OCI-LY3 (cell line): Measurements from ENCODE around the gene SPAG8.
A peak's percentile ranks its signal among the peaks of the same experiment; 100 is the strongest.

ENCODE experiments used
- H2AFZ ChIP-seq: fragments of 200-600, 300-600 bp; shearing (Covaris generic); 2 replicates; pipeline ENCODE4 v1.6.0; 2014; ENCODE audit warnings: antibody characterized with exemption, low read depth, low read length
- H3K27ac ChIP-seq: fragments of 200-600, 300-600 bp; sonication (generic); 2 replicates; pipeline ENCODE4 v1.5.1; 2014; ENCODE audit warnings: mild to moderate bottlenecking, low read length, moderate library complexity, mixed read lengths
- H3K27me3 ChIP-seq: fragments of 200-600, 300-600 bp; sonication (generic); 2 replicates; pipeline ENCODE4 v1.6.1; 2014; ENCODE audit warnings: low read depth, low read length, mixed read lengths
- H3K36me3 ChIP-seq: fragments of 200-600, 300-600 bp; sonication (generic); replicated peaks from 2 replicates; pipeline ENCODE3; 2014; ENCODE audit warnings: low read depth, low read length, mixed read lengths
- H3K4me1 ChIP-seq: fragments of 300-600, 200-600 bp; sonication (generic); 2 replicates; pipeline ENCODE4 v1.6.1; 2014; ENCODE audit warnings: low read length, mixed read lengths
- H3K4me2 ChIP-seq: fragments of 200-600, 300-600 bp; sonication (generic); 2 replicates; pipeline ENCODE4 v1.6.1; 2014; ENCODE audit warnings: low read length, mixed read lengths
- H3K4me3 ChIP-seq: fragments of 300-600, 200-600 bp; sonication (generic); 2 replicates; pipeline ENCODE4 v1.5.1; 2014; ENCODE audit warnings: antibody characterized with exemption, mild to moderate bottlenecking, low read length, moderate library complexity
- H3K79me2 ChIP-seq: fragments of 300-600, 200-600 bp; shearing (Covaris generic); 2 replicates; pipeline ENCODE4 v1.6.1; 2014; ENCODE audit warnings: mild to moderate bottlenecking, low read length, mixed read lengths
- H3K9ac ChIP-seq: fragments of 300-600, 200-600 bp; shearing (Covaris generic); 2 replicates; pipeline ENCODE4 v1.6.0; 2014; ENCODE audit warnings: mild to moderate bottlenecking, low read length, moderate library complexity
- H3K9me3 ChIP-seq: fragments of 200-600, 300-600 bp; shearing (Covaris generic); 2 replicates; pipeline ENCODE4 v1.6.1; 2014; ENCODE audit warnings: low read length, mixed read lengths; ENCODE audit not compliant: insufficient read depth
- H4K20me1 ChIP-seq: fragments of 200-600, 300-600 bp; sonication (generic); 2 replicates; pipeline ENCODE4 v1.6.1; 2016; ENCODE audit warnings: low read length, mixed read lengths; ENCODE audit not compliant: insufficient read depth
- EZH2phosphoT487 ChIP-seq: fragments of 200-600 bp; shearing (Covaris generic); IDR thresholded peaks from 2 replicates; pipeline ENCODE4 v1.6.1; 2018; ENCODE audit warnings: antibody characterized with exemption, mixed run types, low read depth
- TF ChIP-seq, protein P1 (sequence below): fragments of 200-600, 300-600 bp; sonication (generic); IDR thresholded peaks from 2 replicates; pipeline ENCODE4 v1.5.1; 2014; ENCODE audit warnings: antibody characterized with exemption, low read length, low read depth

The SPAG8 gene

DNA sequence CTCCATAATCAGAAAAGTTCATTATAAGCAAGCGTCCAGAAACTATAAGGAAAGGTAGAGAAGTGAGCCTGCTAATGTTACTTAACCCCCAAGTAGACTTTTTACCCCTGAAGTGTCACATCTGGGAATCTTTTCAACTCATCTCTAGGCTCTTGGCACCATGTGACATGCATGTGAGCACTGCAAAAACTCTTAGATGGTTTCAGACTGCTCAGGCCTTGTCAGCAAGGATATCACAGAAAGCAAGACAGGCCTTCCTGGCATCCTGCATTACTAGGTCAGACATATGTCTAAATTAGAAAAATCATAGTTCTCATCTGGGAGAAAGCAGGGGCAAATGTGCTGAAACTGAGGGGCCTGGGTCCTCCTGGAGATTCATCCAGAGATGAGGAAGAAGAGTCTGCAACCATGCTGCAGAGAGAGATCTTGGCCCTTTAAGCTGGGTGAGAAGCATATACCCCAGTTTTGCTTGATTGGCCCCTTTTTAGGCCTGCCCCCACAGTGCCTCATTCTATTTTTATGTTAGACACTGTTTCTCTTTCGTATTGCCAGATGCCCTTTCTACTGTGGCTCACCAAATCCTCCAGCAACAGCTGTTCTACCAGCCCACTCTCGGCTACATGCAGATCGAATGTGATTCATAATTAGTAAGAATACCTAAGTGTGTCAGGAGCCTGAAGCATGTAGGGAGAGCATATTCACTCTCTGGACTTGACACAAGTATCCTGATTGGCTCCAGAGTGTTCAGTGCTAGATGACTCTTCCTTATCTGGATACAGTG is 35.9 kb upstream of the SPAG8 start:
- Histone ChIP-seq H3K4me3 (no peak overlapping the region), H3K27ac (peak overlapping the region; percentile 61), H3K9me3 (no peaks in the 10 kb centered on the region), H2AFZ (no peak overlapping the region), H3K79me2 (no peaks in the 10 kb centered on the region), H3K9ac (peak overlapping the region; percentile 11; the same call in 1 of the 2 replicates), H4K20me1 (no peaks in the 10 kb centered on the region), H3K36me3 (peaks cover 7% of the 10 kb centered on the region), H3K4me2 (peak overlapping the region; percentile 50), H3K27me3 (no peaks in the 10 kb centered on the region), H3K4me1 (peaks cover 38% of the 10 kb centered on the region)
- TF ChIP-seq EZH2phosphoT487 = no peak
- TF ChIP-seq, protein P1, sequence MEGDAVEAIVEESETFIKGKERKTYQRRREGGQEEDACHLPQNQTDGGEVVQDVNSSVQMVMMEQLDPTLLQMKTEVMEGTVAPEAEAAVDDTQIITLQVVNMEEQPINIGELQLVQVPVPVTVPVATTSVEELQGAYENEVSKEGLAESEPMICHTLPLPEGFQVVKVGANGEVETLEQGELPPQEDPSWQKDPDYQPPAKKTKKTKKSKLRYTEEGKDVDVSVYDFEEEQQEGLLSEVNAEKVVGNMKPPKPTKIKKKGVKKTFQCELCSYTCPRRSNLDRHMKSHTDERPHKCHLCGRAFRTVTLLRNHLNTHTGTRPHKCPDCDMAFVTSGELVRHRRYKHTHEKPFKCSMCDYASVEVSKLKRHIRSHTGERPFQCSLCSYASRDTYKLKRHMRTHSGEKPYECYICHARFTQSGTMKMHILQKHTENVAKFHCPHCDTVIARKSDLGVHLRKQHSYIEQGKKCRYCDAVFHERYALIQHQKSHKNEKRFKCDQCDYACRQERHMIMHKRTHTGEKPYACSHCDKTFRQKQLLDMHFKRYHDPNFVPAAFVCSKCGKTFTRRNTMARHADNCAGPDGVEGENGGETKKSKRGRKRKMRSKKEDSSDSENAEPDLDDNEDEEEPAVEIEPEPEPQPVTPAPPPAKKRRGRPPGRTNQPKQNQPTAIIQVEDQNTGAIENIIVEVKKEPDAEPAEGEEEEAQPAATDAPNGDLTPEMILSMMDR = no peak

DNA sequence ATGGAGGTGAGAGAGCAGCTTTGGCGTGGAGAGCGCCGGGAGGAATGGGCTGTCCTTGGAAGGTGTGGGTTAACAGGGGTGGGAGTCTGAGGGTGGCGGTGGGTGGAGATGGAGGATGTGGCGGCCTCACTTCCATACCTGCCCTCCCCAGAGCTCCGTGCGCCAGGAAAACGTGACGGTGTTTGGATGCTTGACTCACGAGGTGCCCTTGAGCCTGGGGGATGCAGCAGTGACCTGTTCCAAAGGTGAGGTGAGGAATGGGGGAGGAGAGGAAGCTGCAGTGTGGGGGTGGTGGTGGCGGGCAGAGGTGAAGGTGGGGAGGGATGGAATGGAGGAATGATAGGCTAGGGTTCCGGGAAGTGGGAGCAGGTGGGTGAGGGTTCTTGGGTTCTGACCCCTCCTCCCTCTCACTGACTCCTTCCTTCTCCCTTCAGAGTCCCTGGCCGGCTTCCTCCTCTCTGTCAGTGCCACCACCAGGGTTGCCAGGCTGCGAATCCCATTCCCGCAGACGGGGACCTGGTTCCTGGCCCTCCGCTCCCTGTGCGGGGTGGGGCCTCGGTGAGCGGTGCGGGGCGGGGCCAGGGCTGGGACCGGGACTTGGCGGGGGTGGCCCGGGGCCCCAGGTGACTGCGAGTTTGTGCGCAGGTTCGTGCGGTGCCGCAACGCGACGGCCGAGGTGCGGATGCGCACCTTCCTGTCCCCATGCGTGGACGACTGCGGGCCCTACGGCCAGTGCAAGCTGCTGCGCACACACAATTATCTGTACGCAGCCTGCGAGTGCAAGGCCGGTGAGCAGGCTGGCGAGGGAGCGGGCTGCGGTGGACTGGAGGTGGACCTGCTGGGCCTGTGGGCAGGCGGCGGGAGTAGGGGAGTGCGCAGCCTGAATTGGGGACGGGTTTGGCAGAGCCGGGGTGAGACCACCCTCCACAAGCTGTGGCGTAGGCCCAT is 34.0 kb upstream of the SPAG8 start:
- TF ChIP-seq, protein P1 = no peak
- no peak for TF ChIP-seq EZH2phosphoT487
- Histone ChIP-seq H3K27me3 (no peaks in the 10 kb centered on the region), H3K9ac (no peak overlapping the region), H3K27ac (no peak overlapping the region), H3K4me1 (peaks cover 47% of the 10 kb centered on the region), H3K36me3 (peaks cover 13% of the 10 kb centered on the region), H4K20me1 (no peaks in the 10 kb centered on the region), H3K4me3 (no peak overlapping the region), H3K9me3 (no peaks in the 10 kb centered on the region), H2AFZ (no peak overlapping the region), H3K4me2 (no peak overlapping the region; the same call in 1 of the 2 replicates), H3K79me2 (no peaks in the 10 kb centered on the region)

DNA sequence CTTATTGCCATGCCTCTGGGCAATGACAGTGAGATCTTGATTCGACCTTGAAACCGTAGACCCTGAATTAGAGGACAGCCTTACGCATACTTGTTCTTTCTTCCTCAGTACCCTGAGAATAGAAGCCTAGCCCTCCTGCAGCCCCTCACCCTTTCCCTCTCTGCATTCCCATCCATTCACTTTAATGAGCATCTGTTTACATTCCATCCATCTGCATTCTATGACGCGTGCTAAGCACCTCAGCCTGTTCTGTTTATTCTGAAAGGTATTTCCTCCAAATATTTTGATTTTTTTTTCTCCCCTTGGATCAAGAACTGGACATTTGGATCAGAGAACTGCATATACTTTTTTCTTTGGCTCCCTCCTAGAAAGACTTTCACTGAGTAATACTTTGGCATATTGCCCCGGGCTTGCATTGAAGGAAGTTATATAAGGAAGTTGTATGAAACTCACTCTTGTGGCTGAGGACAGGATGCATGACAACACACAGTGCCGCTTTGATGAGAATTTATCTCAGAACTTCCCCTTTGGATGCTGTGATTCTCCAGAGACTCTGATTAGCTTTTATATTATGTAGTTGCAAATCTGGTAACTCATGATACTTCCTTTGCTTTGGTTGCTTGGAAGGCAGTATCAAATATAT is 32.7 kb upstream of the SPAG8 start:
- no peak overlapping the region for H2AFZ ChIP-seq
- H3K4me2 ChIP-seq = peak overlapping the region; percentile 49
- no peaks in the 10 kb centered on the region for H4K20me1 ChIP-seq
- peaks cover 24% of the 10 kb centered on the region for H3K36me3 ChIP-seq
- no peaks in the 10 kb centered on the region for H3K79me2 ChIP-seq
- no peak overlapping the region for H3K9ac ChIP-seq
- H3K9me3 ChIP-seq = no peaks in the 10 kb centered on the region
- peaks cover 55% of the 10 kb centered on the region for H3K4me1 ChIP-seq
- H3K27me3 ChIP-seq = no peaks in the 10 kb centered on the region
- TF ChIP-seq, protein P1 = no peak
- no peak for TF ChIP-seq EZH2phosphoT487
- no peak overlapping the region for H3K4me3 ChIP-seq
- no peak overlapping the region for H3K27ac ChIP-seq
